Thoracic aorta (tissue), 2 donors: ENCODE data around the gene ZNF169. TPM values are rescaled to one million over a fixed set of nuclear protein-coding genes. Genes with fewer than 3 reads are reported as not detected.
"Not testable (repeated sequence)": the region's sequence is repeated elsewhere in the genome, so short reads cannot be mapped to it uniquely, and the experiment has no call there.

Experiments
- ATAC-seq: fragments of 150-250 bp; one replicate; pipeline ENCODE4 v1.8.0; 2017; ENCODE audit warnings: low read depth; ENCODE audit not compliant: insufficient number of reproducible peaks, low FRiP score
- DNase-seq: peaks from one replicate; pipeline ENCODE4 v3.0.0-alpha.2; 2020; ENCODE audit warnings: low spot score
- H3K27ac ChIP-seq, 2 donors: fragments of 200-600 bp; sonication (generic); 1 replicate in 1 of 2; 2 replicates in 1 of 2; pipeline ENCODE4 v1.5.1; 2016; ENCODE audit warnings: mild to moderate bottlenecking in 2 of 2, moderate library complexity in 2 of 2
- H3K27me3 ChIP-seq: fragments of 200-600 bp; sonication (generic); replicated peaks from 2 replicates; pipeline ENCODE4 v1.6.0; 2016; ENCODE audit warnings: mild to moderate bottlenecking; ENCODE audit not compliant: insufficient read depth
- H3K36me3 ChIP-seq: fragments of 200-600 bp; sonication (generic); one replicate; pipeline ENCODE4 v1.5.1; 2016
- H3K4me1 ChIP-seq, 2 donors: fragments of 200-600 bp; sonication (generic); 1 replicate in 1 of 2; 2 replicates in 1 of 2; pipeline versions ENCODE4 v1.5.1 to v1.6.0; 2016; ENCODE audit warnings: low read depth in 2 of 2, mild to moderate bottlenecking in 1 of 2; ENCODE audit not compliant: control insufficient read depth in 1 of 2
- H3K4me3 ChIP-seq: fragments of 200-600 bp; sonication (generic); 2 replicates; pipeline ENCODE4 v1.5.1; 2016; ENCODE audit warnings: mild to moderate bottlenecking
- H3K9me3 ChIP-seq: fragments of 200-600 bp; sonication (generic); 2 replicates; pipeline ENCODE4 v1.5.1; 2016
- CTCF ChIP-seq: fragments of 200-600 bp; sonication (generic); IDR thresholded peaks from one replicate; pipeline ENCODE4 v1.5.1; 2019; ENCODE audit warnings: antibody characterized with exemption
- total RNA-seq, 2 donors: library from RNA; depleted of rRNA; stranded (reverse); fragments of >200 nt; gene quantifications; one replicate each; pipeline versions ENCODE4 v1.1.0 to v1.2.3, GENCODE V29; 2016

ZNF169 gene
- total RNA-seq, 2 donors from 2014 or later = 6.6 to 11.9 TPM

GRCh38 chr9:94245651-94246050 lies 13.4 kb upstream of the ZNF169 start:
- H3K9me3 ChIP-seq = no peaks in the 10 kb centered on the region
- H3K36me3 ChIP-seq = no peaks in the 10 kb centered on the region

GRCh38 chr9:94250456-94250855 lies 8.6 kb upstream of the ZNF169 start:
- Histone ChIP-seq H3K36me3 (no peaks in the 10 kb centered on the region), H3K27ac (no peak overlapping the region), H3K4me3 (no peak overlapping the region), H3K4me1 (no peaks in the 10 kb centered on the region), H3K27me3 (no peaks in the 10 kb centered on the region), H3K9me3 (no peaks in the 10 kb centered on the region)
- DNase-seq (no peak), ATAC-seq (no peak)
- no peak for TF ChIP-seq CTCF

More at GRCh38 chr9:94245651-94246050, 13.4 kb upstream of the ZNF169 start:
- ATAC-seq (no peak), DNase-seq (no peak)
- no peaks in the 10 kb centered on the region for H3K27me3 ChIP-seq
- no peak for TF ChIP-seq CTCF
- H3K27ac ChIP-seq = no peak overlapping the region
- H3K4me3 ChIP-seq = no peak overlapping the region
- no peaks in the 10 kb centered on the region for H3K4me1 ChIP-seq

GRCh38 chr9:94256007-94256406 lies 3.1 kb upstream of the ZNF169 start:
- Histone ChIP-seq H3K4me1 (peaks cover 9 to 10% of the 10 kb centered on the region in 2 donors), H3K4me3 (no peak overlapping the region), H3K9me3 (no peaks in the 10 kb centered on the region), H3K36me3 (no peaks in the 10 kb centered on the region), H3K27ac (no peak overlapping the region), H3K27me3 (no peaks in the 10 kb centered on the region)
- ATAC-seq = no peak
- TF ChIP-seq CTCF = no peak
- no peak for DNase-seq

GRCh38 chr9:94265626-94266402 lies 6.7 kb downstream of the ZNF169 start:
- ATAC-seq, H3K4me1 ChIP-seq, H3K4me3 ChIP-seq, H3K9me3 ChIP-seq, DNase-seq, H3K27ac ChIP-seq, H3K27me3 ChIP-seq, H3K36me3 ChIP-seq: not testable (repeated sequence)

GRCh38 chr9:94269264-94269663 lies 10.2 kb downstream of the ZNF169 start:
- Histone ChIP-seq H3K4me3 (no peak overlapping the region), H3K36me3 (no peaks in the 10 kb centered on the region), H3K4me1 (peaks cover 0 to 9% of the 10 kb centered on the region in 2 donors), H3K27me3 (no peaks in the 10 kb centered on the region), H3K27ac (no peak overlapping the region), H3K9me3 (no peaks in the 10 kb centered on the region)
- ATAC-seq = no peak
- TF ChIP-seq CTCF = no peak
- no peak for DNase-seq

- no peaks in the 10 kb centered on the region for H3K36me3 ChIP-seq
- DNase-seq (no peak), ATAC-seq (no peak)
- peaks cover 0 to 9% of the 10 kb centered on the region in 2 donors for H3K4me1 ChIP-seq
- H3K27me3 ChIP-seq = no peaks in the 10 kb centered on the region
- no peaks in the 10 kb centered on the region for H3K9me3 ChIP-seq
- H3K4me3 ChIP-seq = no peak overlapping the region
- no peak overlapping the region for H3K27ac ChIP-seq
- TF ChIP-seq CTCF = no peak
These were observed 10.9 kb downstream of the ZNF169 start for GRCh38 chr9:94270009-94270408.

GRCh38 chr9:94277029-94277428 lies 17.9 kb downstream of the ZNF169 start:
- H3K4me3 ChIP-seq, H3K4me1 ChIP-seq, ATAC-seq, DNase-seq, H3K36me3 ChIP-seq, H3K27me3 ChIP-seq, H3K27ac ChIP-seq, H3K9me3 ChIP-seq: not testable (repeated sequence)
